ENCODE measurements around the gene CRMP1. TPM values are rescaled to one million over a fixed set of nuclear protein-coding genes. Genes with fewer than 3 reads are reported as not detected.

Gene CRMP1
- total RNA-seq, 1 donor from 2014 or later, result 67.4 TPM

DNA sequence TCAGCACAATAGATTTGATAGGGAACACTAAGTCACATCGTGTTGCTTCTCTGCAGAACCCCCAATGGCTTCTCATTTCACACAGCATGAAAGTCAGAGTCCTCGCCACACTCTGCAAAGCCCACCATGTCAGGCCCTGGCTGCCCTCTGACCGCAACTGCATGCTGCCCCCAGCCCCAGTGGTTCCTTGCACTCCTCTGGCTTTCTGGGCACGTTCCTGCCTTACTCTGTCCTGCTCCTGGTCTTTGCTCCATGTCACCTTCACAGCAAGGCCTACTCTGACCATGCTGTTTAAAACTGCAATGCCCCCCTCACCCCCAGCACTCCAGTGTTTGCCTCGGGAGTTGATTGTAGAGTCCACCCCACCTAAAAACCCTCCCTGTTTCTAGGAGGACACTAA lies 103.7 kb downstream of the CRMP1 start:
- H3K27ac Mint-ChIP-seq (ENCODE audit: unreplicated experiment), result no peak overlapping the region
- FAIRE-seq (no peak), DNase-seq (ENCODE audit: low read depth) (no peak)
- TF ChIP-seq, protein P1, sequence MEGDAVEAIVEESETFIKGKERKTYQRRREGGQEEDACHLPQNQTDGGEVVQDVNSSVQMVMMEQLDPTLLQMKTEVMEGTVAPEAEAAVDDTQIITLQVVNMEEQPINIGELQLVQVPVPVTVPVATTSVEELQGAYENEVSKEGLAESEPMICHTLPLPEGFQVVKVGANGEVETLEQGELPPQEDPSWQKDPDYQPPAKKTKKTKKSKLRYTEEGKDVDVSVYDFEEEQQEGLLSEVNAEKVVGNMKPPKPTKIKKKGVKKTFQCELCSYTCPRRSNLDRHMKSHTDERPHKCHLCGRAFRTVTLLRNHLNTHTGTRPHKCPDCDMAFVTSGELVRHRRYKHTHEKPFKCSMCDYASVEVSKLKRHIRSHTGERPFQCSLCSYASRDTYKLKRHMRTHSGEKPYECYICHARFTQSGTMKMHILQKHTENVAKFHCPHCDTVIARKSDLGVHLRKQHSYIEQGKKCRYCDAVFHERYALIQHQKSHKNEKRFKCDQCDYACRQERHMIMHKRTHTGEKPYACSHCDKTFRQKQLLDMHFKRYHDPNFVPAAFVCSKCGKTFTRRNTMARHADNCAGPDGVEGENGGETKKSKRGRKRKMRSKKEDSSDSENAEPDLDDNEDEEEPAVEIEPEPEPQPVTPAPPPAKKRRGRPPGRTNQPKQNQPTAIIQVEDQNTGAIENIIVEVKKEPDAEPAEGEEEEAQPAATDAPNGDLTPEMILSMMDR (IDR thresholded peaks at IDR 0.05; ENCODE audit: insufficient read depth, low read depth, low read length), result no peak
- TF ChIP-seq EZH2 (IDR thresholded peaks at IDR 0.05; ENCODE audit: insufficient read depth, low read length), result no peak
- no peaks in the 10 kb centered on the region for H3K9me3 Mint-ChIP-seq (ENCODE audit: unreplicated experiment)
- Histone ChIP-seq H3K9me3 (ENCODE audit: insufficient read depth, low read depth, low read length) (no peaks in the 10 kb centered on the region), H3K27ac (ENCODE audit: low read depth, low read length) (no peak overlapping the region), H3K4me1 (ENCODE audit: insufficient read depth, low read length) (peaks cover 10% of the 10 kb centered on the region), H3K9ac (ENCODE audit: low read length) (no peak overlapping the region), H3K4me3 (ENCODE audit: insufficient read depth, low read depth, low read length) (no peak overlapping the region), H3K36me3 (ENCODE audit: insufficient read depth, low read length) (peaks cover 29% of the 10 kb centered on the region), H4K20me1 (ENCODE audit: insufficient read depth, low read length) (peaks cover 38% of the 10 kb centered on the region), H2AFZ (ENCODE audit: low read depth, low read length) (no peak overlapping the region), H3K79me2 (ENCODE audit: insufficient read depth, low read length) (no peaks in the 10 kb centered on the region), H3K27me3 (ENCODE audit: insufficient read depth, low read length) (no peaks in the 10 kb centered on the region), H3K4me2 (ENCODE audit: low read length) (no peak overlapping the region)
- H3K27me3 Mint-ChIP-seq (ENCODE audit: low read depth, unreplicated experiment), result no peaks in the 10 kb centered on the region
- no peaks in the 10 kb centered on the region for H3K4me1 Mint-ChIP-seq (ENCODE audit: low read depth, unreplicated experiment)
- no peak overlapping the region for H3K4me3 Mint-ChIP-seq (ENCODE audit: unreplicated experiment)
- H3K36me3 Mint-ChIP-seq (ENCODE audit: low read depth, unreplicated experiment), result peaks cover 21% of the 10 kb centered on the region

DNA sequence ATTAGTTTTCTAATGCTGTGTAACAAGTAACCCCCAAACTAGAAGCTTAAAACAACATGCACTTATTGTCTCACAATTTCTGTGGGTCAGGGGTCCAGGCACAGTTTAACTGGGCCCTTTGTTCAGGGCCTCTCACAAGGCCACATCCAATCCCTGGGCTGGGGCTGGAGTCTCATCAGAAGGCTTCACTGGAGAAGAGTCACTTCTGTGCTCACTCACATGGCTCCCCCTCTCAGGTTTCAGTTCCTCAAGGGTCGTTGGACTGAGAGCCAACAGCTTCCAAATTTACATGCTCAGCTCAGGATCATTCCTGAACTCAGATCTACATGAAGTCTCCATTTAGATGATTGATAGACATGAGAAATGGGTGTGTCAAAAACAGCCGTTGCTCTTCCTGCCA lies 104.7 kb downstream of the CRMP1 start:
- no peak overlapping the region for H3K4me3 Mint-ChIP-seq (ENCODE audit: unreplicated experiment)
- no peak for TF ChIP-seq EZH2 (IDR thresholded peaks at IDR 0.05; ENCODE audit: insufficient read depth, low read length)
- TF ChIP-seq, protein P1 (IDR thresholded peaks at IDR 0.05; ENCODE audit: insufficient read depth, low read depth, low read length), result no peak
- no peak overlapping the region for H2AFZ ChIP-seq (ENCODE audit: low read depth, low read length)
- H4K20me1 ChIP-seq (ENCODE audit: insufficient read depth, low read length), result peaks cover 36% of the 10 kb centered on the region
- H3K4me1 Mint-ChIP-seq (ENCODE audit: low read depth, unreplicated experiment), result no peaks in the 10 kb centered on the region
- no peaks in the 10 kb centered on the region for H3K27me3 ChIP-seq (ENCODE audit: insufficient read depth, low read length)
- H3K27ac Mint-ChIP-seq (ENCODE audit: unreplicated experiment), result no peak overlapping the region
- FAIRE-seq, result no peak
- H3K9me3 ChIP-seq (ENCODE audit: insufficient read depth, low read depth, low read length), result no peaks in the 10 kb centered on the region
- no peak overlapping the region for H3K4me2 ChIP-seq (ENCODE audit: low read length)
- H3K27ac ChIP-seq (ENCODE audit: low read depth, low read length), result no peak overlapping the region
- H3K79me2 ChIP-seq (ENCODE audit: insufficient read depth, low read length), result no peaks in the 10 kb centered on the region
- H3K9ac ChIP-seq (ENCODE audit: low read length), result no peak overlapping the region
- no peaks in the 10 kb centered on the region for H3K9me3 Mint-ChIP-seq (ENCODE audit: unreplicated experiment)
- peaks cover 28% of the 10 kb centered on the region for H3K36me3 Mint-ChIP-seq (ENCODE audit: low read depth, unreplicated experiment)
- no peaks in the 10 kb centered on the region for H3K27me3 Mint-ChIP-seq (ENCODE audit: low read depth, unreplicated experiment)
- no peak overlapping the region for H3K4me3 ChIP-seq (ENCODE audit: insufficient read depth, low read depth, low read length)
- peaks cover 31% of the 10 kb centered on the region for H3K36me3 ChIP-seq (ENCODE audit: insufficient read depth, low read length)
- peaks cover 10% of the 10 kb centered on the region for H3K4me1 ChIP-seq (ENCODE audit: insufficient read depth, low read length)
- DNase-seq (ENCODE audit: low read depth), result no peak

- Histone ChIP-seq H3K4me3 (ENCODE audit: insufficient read depth, low read depth, low read length) (no peak overlapping the region), H3K9ac (ENCODE audit: low read length) (no peak overlapping the region), H3K4me1 (ENCODE audit: insufficient read depth, low read length) (peaks cover 10% of the 10 kb centered on the region), H3K36me3 (ENCODE audit: insufficient read depth, low read length) (peaks cover 26% of the 10 kb centered on the region), H3K27me3 (ENCODE audit: insufficient read depth, low read length) (no peaks in the 10 kb centered on the region), H4K20me1 (ENCODE audit: insufficient read depth, low read length) (peaks cover 43% of the 10 kb centered on the region), H3K4me2 (ENCODE audit: low read length) (no peak overlapping the region), H3K79me2 (ENCODE audit: insufficient read depth, low read length) (peaks cover 4% of the 10 kb centered on the region), H2AFZ (ENCODE audit: low read depth, low read length) (no peak overlapping the region), H3K9me3 (ENCODE audit: insufficient read depth, low read depth, low read length) (no peaks in the 10 kb centered on the region), H3K27ac (ENCODE audit: low read depth, low read length) (no peak overlapping the region)
- DNase-seq (ENCODE audit: low read depth), result no peak
- FAIRE-seq, result no peak
- H3K36me3 Mint-ChIP-seq (ENCODE audit: low read depth, unreplicated experiment), result peaks cover 29% of the 10 kb centered on the region
- H3K4me3 Mint-ChIP-seq (ENCODE audit: unreplicated experiment), result no peak overlapping the region
- no peak for TF ChIP-seq EZH2 (IDR thresholded peaks at IDR 0.05; ENCODE audit: insufficient read depth, low read length)
- TF ChIP-seq, protein P1 (IDR thresholded peaks at IDR 0.05; ENCODE audit: insufficient read depth, low read depth, low read length), result no peak
- H3K27me3 Mint-ChIP-seq (ENCODE audit: low read depth, unreplicated experiment), result no peaks in the 10 kb centered on the region
- H3K9me3 Mint-ChIP-seq (ENCODE audit: unreplicated experiment), result no peaks in the 10 kb centered on the region
- H3K4me1 Mint-ChIP-seq (ENCODE audit: low read depth, unreplicated experiment), result no peaks in the 10 kb centered on the region
- H3K27ac Mint-ChIP-seq (ENCODE audit: unreplicated experiment), result no peak overlapping the region
Measured at GRCh38 chr4:5787311-5787710, 105.6 kb downstream of the CRMP1 start.
